ENCODE results near the gene NFXL1. TPM values are rescaled to one million over a fixed set of nuclear protein-coding genes. Genes with fewer than 3 reads are reported as not detected.

The NFXL1 gene
- total RNA-seq, 1 experiment from 2014 or later: 15.7 TPM

DNA sequence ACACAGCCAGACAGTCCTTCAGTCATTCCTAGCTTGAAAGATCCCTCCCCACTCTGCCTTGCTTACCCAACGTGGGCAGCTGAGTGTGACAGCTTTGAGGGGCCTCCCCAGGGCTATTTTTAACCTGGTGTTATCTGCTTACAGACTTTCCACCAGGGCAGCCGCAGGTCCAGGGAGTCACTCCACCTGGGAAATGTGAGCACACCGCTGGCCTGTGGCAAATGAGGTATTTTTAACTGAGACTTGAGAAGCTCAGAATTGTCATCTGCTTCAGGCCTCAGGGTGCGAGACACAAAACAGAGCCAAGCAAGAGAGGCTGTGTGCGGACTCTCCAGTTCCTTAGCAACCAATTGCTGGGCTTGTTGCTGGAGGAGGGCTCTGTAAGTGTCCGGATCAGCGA lies 89.5 kb downstream of the NFXL1 start:
- POLR2A ChIA-PET (ENCODE audit: unreplicated experiment): no interaction called here
- H3K27ac ChIP-seq: no peak overlapping the region
- intact Hi-C loops (cut with micrococcal nuclease; ENCODE audit: unreplicated experiment): no loop called here
- no peaks in the 10 kb centered on the region for H3K27me3 ChIP-seq (ENCODE audit: insufficient read depth, low read depth)
- H3K9me3 ChIP-seq (ENCODE audit: insufficient read depth, low read depth): no peaks in the 10 kb centered on the region
- no peak overlapping the region for H2AFZ ChIP-seq
- H3K36me3 ChIP-seq (ENCODE audit: low read depth): no peaks in the 10 kb centered on the region
- H3K4me3 ChIP-seq: no peak overlapping the region
- no TSS peak for BruUV-seq (replicated peaks)
- CTCF ChIA-PET: no interaction called here
- no peaks in the 10 kb centered on the region for H3K9me2 ChIP-seq (ENCODE audit: insufficient read depth)
- TF ChIP-seq EZH2 (IDR thresholded peaks at IDR 0.05; ENCODE audit: low read depth): no peak
- TF ChIP-seq, protein P1, sequence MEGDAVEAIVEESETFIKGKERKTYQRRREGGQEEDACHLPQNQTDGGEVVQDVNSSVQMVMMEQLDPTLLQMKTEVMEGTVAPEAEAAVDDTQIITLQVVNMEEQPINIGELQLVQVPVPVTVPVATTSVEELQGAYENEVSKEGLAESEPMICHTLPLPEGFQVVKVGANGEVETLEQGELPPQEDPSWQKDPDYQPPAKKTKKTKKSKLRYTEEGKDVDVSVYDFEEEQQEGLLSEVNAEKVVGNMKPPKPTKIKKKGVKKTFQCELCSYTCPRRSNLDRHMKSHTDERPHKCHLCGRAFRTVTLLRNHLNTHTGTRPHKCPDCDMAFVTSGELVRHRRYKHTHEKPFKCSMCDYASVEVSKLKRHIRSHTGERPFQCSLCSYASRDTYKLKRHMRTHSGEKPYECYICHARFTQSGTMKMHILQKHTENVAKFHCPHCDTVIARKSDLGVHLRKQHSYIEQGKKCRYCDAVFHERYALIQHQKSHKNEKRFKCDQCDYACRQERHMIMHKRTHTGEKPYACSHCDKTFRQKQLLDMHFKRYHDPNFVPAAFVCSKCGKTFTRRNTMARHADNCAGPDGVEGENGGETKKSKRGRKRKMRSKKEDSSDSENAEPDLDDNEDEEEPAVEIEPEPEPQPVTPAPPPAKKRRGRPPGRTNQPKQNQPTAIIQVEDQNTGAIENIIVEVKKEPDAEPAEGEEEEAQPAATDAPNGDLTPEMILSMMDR (conservative IDR thresholded peaks at IDR 0.05): no peak
- H3F3A ChIP-seq (ENCODE audit: insufficient read depth, low read depth): no peaks in the 10 kb centered on the region
- H3K4me2 ChIP-seq: no peak overlapping the region
- H4K20me1 ChIP-seq (ENCODE audit: insufficient read depth): no peaks in the 10 kb centered on the region
- no peak for DNase-seq
- H3K79me2 ChIP-seq (ENCODE audit: low read depth): no peaks in the 10 kb centered on the region
- H3K4me1 ChIP-seq (replicated peaks; ENCODE audit: insufficient read depth): no peaks in the 10 kb centered on the region

DNA sequence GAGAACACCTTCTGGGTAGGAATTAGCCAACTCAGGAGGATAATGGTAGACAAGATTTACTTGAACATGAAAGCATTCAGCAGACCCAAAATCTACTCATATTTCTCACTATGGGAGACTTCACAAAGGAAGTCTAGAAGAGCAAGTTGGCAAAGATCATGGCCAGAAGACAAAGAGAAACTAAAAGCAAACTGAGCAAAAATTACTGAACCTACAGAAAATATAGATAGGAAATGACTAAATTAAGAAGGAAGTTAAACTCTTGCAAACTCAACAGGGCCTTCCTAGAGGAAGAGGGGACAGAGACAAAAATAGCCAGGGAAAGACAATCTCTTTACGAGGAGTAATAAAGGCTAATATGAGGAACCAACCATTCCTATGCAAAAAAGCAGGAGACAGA lies 95.2 kb downstream of the NFXL1 start:
- Histone ChIP-seq H3K36me3 (ENCODE audit: low read depth) (no peaks in the 10 kb centered on the region), H3K4me1 (replicated peaks; ENCODE audit: insufficient read depth) (no peaks in the 10 kb centered on the region)

DNA sequence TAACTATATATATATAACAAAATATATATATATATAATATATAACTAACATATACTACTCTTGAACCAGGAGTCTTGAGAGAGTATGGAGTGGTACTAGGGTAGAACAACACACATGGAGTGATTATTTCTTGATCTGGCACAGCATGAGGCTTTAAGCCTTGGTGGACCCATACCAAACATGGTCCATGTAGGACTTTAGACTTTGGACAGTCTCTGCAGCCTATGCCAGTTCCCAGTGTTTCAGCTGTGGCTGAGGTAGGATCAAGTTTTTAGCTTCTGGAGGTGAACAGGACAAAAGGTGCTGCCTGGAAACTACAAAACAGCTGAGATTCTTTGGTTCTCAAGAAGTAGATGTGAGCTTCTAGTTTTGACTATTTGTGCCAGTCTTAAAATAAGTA lies 97.1 kb downstream of the NFXL1 start:
- ChIA-PET CTCF (no interaction called here), POLR2A (ENCODE audit: unreplicated experiment) (no interaction called here)
- no peaks in the 10 kb centered on the region for H3K27me3 ChIP-seq (ENCODE audit: insufficient read depth, low read depth)
- H3K79me2 ChIP-seq (ENCODE audit: low read depth): no peaks in the 10 kb centered on the region
- no peaks in the 10 kb centered on the region for H4K20me1 ChIP-seq (ENCODE audit: insufficient read depth)
- no peaks in the 10 kb centered on the region for H3K9me2 ChIP-seq (ENCODE audit: insufficient read depth)
- H3K4me2 ChIP-seq: no peak overlapping the region
- TF ChIP-seq, protein P1 (conservative IDR thresholded peaks at IDR 0.05): no peak
- no peak for TF ChIP-seq EZH2 (IDR thresholded peaks at IDR 0.05; ENCODE audit: low read depth)
- H3K9me3 ChIP-seq (ENCODE audit: insufficient read depth, low read depth): no peaks in the 10 kb centered on the region
- no peaks in the 10 kb centered on the region for H3K4me1 ChIP-seq (replicated peaks; ENCODE audit: insufficient read depth)
- intact Hi-C loops (cut with micrococcal nuclease; ENCODE audit: unreplicated experiment): no loop called here
- no peak overlapping the region for H3K27ac ChIP-seq
- no TSS peak for BruUV-seq (replicated peaks)
- H3K4me3 ChIP-seq: no peak overlapping the region
- no peaks in the 10 kb centered on the region for H3K36me3 ChIP-seq (ENCODE audit: low read depth)
- H2AFZ ChIP-seq: no peak overlapping the region
- H3F3A ChIP-seq (ENCODE audit: insufficient read depth, low read depth): no peaks in the 10 kb centered on the region
- no peak for DNase-seq

More for the DNA sequence above, 95.2 kb downstream of the NFXL1 start:
- Histone ChIP-seq H3K27me3 (ENCODE audit: insufficient read depth, low read depth) (no peaks in the 10 kb centered on the region), H3K4me3 (no peak overlapping the region), H4K20me1 (ENCODE audit: insufficient read depth) (no peaks in the 10 kb centered on the region), H3K9me2 (ENCODE audit: insufficient read depth) (no peaks in the 10 kb centered on the region), H3K79me2 (ENCODE audit: low read depth) (no peaks in the 10 kb centered on the region), H2AFZ (no peak overlapping the region), H3K9me3 (ENCODE audit: insufficient read depth, low read depth) (no peaks in the 10 kb centered on the region), H3K4me2 (no peak overlapping the region), H3F3A (ENCODE audit: insufficient read depth, low read depth) (no peaks in the 10 kb centered on the region), H3K27ac (no peak overlapping the region)
- POLR2A ChIA-PET (ENCODE audit: unreplicated experiment): no interaction called here
- no TSS peak for BruUV-seq (replicated peaks)
- CTCF ChIA-PET: no interaction called here
- intact Hi-C loops (cut with micrococcal nuclease; ENCODE audit: unreplicated experiment): no loop called here
- TF ChIP-seq, protein P1 (conservative IDR thresholded peaks at IDR 0.05): no peak
- no peak for TF ChIP-seq EZH2 (IDR thresholded peaks at IDR 0.05; ENCODE audit: low read depth)
- DNase-seq: no peak

Measured in PC-9 (cell line).